DMS153 (cell line): ENCODE data around the gene PPAN.

Experiments
- DNase-seq: peaks from one replicate; lab custom pipeline; 2025; lab: John Stamatoyannopoulos, UW

The PPAN gene

GRCh38 chr19:10141479-10141878 is 35.3 kb downstream of the PPAN start:
- DNase-seq: no peak

GRCh38 chr19:10141973-10142372 is 35.8 kb downstream of the PPAN start:
- DNase-seq: no peak

- no peak for DNase-seq
Measured at GRCh38 chr19:10142701-10143375, 36.7 kb downstream of the PPAN start.

GRCh38 chr19:10143681-10144080 is 37.5 kb downstream of the PPAN start:
- DNase-seq: no peak

GRCh38 chr19:10144361-10144760 is 38.2 kb downstream of the PPAN start:
- no peak for DNase-seq

GRCh38 chr19:10145031-10145430 is 38.9 kb downstream of the PPAN start:
- DNase-seq: no peak

GRCh38 chr19:10146142-10146541 is 40.0 kb downstream of the PPAN start:
- no peak for DNase-seq

- no peak for DNase-seq
Measured at GRCh38 chr19:10149427-10149826, 43.3 kb downstream of the PPAN start.

- DNase-seq: no peak
Measured at GRCh38 chr19:10151521-10151920, 45.4 kb downstream of the PPAN start.

GRCh38 chr19:10152100-10152499 is 45.9 kb downstream of the PPAN start:
- DNase-seq: no peak

GRCh38 chr19:10155839-10156238 is 49.7 kb downstream of the PPAN start:
- no peak for DNase-seq

- DNase-seq: no peak
Measured at GRCh38 chr19:10158071-10158470, 51.9 kb downstream of the PPAN start.

GRCh38 chr19:10158485-10158884 is 52.3 kb downstream of the PPAN start:
- no peak for DNase-seq

- no peak for DNase-seq
Measured at GRCh38 chr19:10159610-10160009, 53.4 kb downstream of the PPAN start.
